ENCODE data around the gene FBXL17. TPM values are rescaled to one million over a fixed set of nuclear protein-coding genes. Genes with fewer than 3 reads are reported as not detected.

FBXL17 gene
- total RNA-seq, 1 donor from 2014 or later, result 26.9 TPM

DNA sequence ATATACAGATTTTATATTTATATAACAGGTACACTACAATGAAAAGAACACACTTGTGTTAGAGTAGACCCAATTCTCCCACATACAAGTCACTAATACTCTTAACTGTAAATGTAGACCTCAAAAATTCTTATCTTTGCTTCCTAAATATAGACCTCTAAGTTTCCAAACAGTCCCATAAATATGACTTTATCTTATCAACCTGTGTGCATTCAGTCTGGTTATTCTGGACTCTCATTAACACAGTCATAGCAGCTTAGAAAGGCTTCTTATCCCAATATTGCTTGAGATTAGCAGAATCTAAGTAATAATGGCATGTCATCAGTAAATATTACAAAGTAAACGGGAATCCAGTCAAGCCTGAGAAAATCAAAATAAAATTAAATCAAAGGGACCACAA, 161.1 kb downstream of the FBXL17 start:
- ATAC-seq (ENCODE audit: low read depth) (no peak), DNase-seq (no peak)
- TF ChIP-seq, protein P1, sequence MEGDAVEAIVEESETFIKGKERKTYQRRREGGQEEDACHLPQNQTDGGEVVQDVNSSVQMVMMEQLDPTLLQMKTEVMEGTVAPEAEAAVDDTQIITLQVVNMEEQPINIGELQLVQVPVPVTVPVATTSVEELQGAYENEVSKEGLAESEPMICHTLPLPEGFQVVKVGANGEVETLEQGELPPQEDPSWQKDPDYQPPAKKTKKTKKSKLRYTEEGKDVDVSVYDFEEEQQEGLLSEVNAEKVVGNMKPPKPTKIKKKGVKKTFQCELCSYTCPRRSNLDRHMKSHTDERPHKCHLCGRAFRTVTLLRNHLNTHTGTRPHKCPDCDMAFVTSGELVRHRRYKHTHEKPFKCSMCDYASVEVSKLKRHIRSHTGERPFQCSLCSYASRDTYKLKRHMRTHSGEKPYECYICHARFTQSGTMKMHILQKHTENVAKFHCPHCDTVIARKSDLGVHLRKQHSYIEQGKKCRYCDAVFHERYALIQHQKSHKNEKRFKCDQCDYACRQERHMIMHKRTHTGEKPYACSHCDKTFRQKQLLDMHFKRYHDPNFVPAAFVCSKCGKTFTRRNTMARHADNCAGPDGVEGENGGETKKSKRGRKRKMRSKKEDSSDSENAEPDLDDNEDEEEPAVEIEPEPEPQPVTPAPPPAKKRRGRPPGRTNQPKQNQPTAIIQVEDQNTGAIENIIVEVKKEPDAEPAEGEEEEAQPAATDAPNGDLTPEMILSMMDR (IDR thresholded peaks at IDR 0.05), result no peak
- ChIA-PET CTCF (no interaction called here), POLR2A (no interaction called here)
- Mint-ChIP-seq H3K9me3 (peaks cover 6% of the 10 kb centered on the region), H3K27ac (no peak overlapping the region), H3K36me3 (ENCODE audit: low read depth) (peaks cover 56% of the 10 kb centered on the region), H3K27me3 (no peaks in the 10 kb centered on the region), H3K4me3 (no peak overlapping the region), H3K4me1 (no peaks in the 10 kb centered on the region)
- intact Hi-C loops (cut with micrococcal nuclease), result no loop called here

DNA sequence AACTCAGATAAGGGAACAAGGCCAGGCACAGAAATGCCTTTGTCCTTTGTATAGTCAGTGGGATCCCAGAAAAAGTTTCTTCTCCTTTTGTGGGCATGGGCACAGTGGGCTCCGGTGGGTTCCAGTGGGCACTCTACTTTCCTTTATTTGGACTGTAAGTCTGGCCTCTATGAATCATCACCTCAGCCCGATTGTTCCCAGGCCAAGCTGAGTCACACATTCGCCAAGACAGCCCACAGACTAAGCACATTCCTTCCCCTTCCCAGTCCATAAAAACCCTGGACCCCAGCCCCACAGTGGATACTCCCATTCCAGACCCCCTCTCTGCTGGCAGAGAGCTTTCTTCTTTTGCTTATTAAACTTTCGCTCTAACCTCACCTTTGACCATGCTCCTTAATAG, 165.0 kb downstream of the FBXL17 start:
- POLR2A ChIA-PET, result no interaction called here

DNA sequence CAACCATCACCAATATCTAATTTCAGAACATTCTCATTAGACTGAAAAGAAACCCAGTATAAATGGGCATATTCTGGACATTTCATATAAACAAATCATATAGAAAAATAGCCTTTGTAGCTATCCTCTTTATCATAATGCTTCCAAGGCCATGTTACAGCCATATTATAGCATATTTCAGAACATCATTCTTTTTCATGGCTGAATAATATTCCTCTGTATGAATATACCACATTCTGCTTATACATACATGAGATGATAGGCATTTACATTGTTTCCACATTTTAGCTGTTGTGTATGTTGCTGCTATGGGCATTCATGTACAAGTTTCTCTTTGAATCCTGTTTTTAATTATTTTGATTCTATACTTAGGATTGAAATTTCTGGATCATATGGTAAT, 167.0 kb downstream of the FBXL17 start:
- no peaks in the 10 kb centered on the region for H3K4me1 Mint-ChIP-seq
- no peak overlapping the region for H3K4me3 Mint-ChIP-seq
- CTCF ChIA-PET, result no interaction called here
- no peak for DNase-seq
- H3K9me3 Mint-ChIP-seq, result peaks cover 13% of the 10 kb centered on the region
- H3K27me3 Mint-ChIP-seq, result no peaks in the 10 kb centered on the region
- POLR2A ChIA-PET, result no interaction called here
- no peak overlapping the region for H3K27ac Mint-ChIP-seq
- no peak for ATAC-seq (ENCODE audit: low read depth)
- H3K36me3 Mint-ChIP-seq (ENCODE audit: low read depth), result peaks cover 43% of the 10 kb centered on the region
- TF ChIP-seq, protein P1 (IDR thresholded peaks at IDR 0.05), result no peak
- intact Hi-C loops (cut with micrococcal nuclease), result no loop called here

More for the DNA sequence above, 165.0 kb downstream of the FBXL17 start:
- DNase-seq (no peak), ATAC-seq (ENCODE audit: low read depth) (no peak)
- Mint-ChIP-seq H3K27ac (no peak overlapping the region), H3K27me3 (no peaks in the 10 kb centered on the region), H3K9me3 (peaks cover 13% of the 10 kb centered on the region), H3K4me1 (no peaks in the 10 kb centered on the region), H3K4me3 (no peak overlapping the region), H3K36me3 (ENCODE audit: low read depth) (peaks cover 55% of the 10 kb centered on the region)
- CTCF ChIA-PET, result no interaction called here
- intact Hi-C loops (cut with micrococcal nuclease), result no loop called here
- TF ChIP-seq, protein P1 (IDR thresholded peaks at IDR 0.05), result no peak

DNA sequence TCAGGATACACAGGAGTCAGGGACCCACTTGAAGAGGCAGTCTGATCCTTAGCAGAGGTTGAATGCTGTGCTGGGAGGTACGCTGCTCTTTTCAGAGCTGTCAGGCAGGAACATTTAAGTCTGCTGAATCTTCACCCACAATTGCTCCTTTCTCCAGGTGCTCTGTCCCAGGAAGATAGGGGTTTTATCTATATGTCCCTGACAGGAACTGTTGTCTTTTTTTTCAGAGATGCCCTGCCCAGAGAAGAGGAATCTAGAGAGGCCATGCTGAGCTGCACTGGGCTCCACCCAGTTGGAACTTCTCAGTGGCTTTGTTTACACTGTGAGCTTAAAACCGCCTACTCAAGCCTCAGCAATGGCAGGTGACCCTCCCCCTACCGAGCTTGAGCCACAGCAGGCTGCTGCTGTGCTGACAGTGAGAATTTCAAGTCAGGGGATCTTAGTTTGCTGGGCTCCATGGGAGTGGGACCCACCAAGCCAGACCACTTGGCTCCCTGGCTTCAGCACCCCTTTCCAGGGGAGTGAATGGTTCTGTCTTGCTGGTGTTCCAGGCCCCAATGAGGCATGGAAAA, 169.0 kb downstream of the FBXL17 start:
- Mint-ChIP-seq H3K4me3 (no peak overlapping the region), H3K27ac (no peak overlapping the region), H3K27me3 (no peaks in the 10 kb centered on the region), H3K9me3 (peaks cover 11% of the 10 kb centered on the region), H3K36me3 (ENCODE audit: low read depth) (peaks cover 31% of the 10 kb centered on the region), H3K4me1 (no peaks in the 10 kb centered on the region)
- intact Hi-C loops (cut with micrococcal nuclease), result no loop called here
- no peak for DNase-seq
- no peak for ATAC-seq (ENCODE audit: low read depth)
- TF ChIP-seq, protein P1 (IDR thresholded peaks at IDR 0.05), result no peak
- ChIA-PET CTCF (no interaction called here), POLR2A (no interaction called here)

DNA sequence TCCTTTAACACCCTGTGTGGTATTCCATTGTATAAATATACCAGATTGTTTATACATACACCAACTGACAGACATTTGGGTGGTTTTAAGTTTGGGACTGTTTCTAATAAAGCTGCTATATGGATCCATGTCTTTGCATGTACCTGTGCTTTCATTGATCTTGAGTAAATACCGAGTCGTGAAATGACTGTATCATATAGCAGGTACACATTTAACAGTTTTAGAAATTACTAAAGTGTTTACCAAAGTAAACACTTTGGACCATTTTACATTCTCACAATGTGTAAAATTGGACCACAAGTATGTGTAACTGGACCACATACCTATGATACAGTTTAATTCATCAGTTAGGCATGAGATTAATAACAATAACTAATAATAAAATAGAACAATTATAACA, 175.2 kb downstream of the FBXL17 start:
- intact Hi-C loops (cut with micrococcal nuclease), result no loop called here
- ChIA-PET POLR2A (no interaction called here), CTCF (no interaction called here)
- no peak overlapping the region for H3K27ac Mint-ChIP-seq
- DNase-seq (no peak), ATAC-seq (ENCODE audit: low read depth) (no peak)
- H3K36me3 Mint-ChIP-seq (ENCODE audit: low read depth), result no peaks in the 10 kb centered on the region
- H3K27me3 Mint-ChIP-seq, result no peaks in the 10 kb centered on the region
- H3K9me3 Mint-ChIP-seq, result peaks cover 2% of the 10 kb centered on the region
- no peaks in the 10 kb centered on the region for H3K4me1 Mint-ChIP-seq
- TF ChIP-seq, protein P1 (IDR thresholded peaks at IDR 0.05), result no peak
- H3K4me3 Mint-ChIP-seq, result no peak overlapping the region

Data from activated B cell treated with CpG ODN at 0.5 μM for 24 hours (primary cell).